ENCODE measurements around the gene CEP350. TPM values are rescaled to one million over a fixed set of nuclear protein-coding genes. Genes with fewer than 3 reads are reported as not detected.
A peak's percentile ranks its signal among the peaks of the same experiment; 100 is the strongest.

CEP350 gene
- polyA plus RNA-seq: 1 to 10 TPM; 5.0 to 5.2 TPM

GRCh38 chr1:179954493-179955286 lies at the start of gene CEP350:
Gene CEP350 (plus strand): TSS chr1:179954810. CDS start chr1:179986182, 31,372 bp downstream.
- H3K36me3 ChIP-seq (ENCODE audit: control insufficient read depth in 2 of 2, insufficient read depth in 2 of 2, low read length in 1 of 2): no peaks in the 10 kb centered on the region
- peak within 1 kb of the TSS; percentile 90 to 99 for H3K4me3 ChIP-seq (ENCODE audit: low read depth in 1 of 2, low read length in 2 of 2)
- H3K27ac ChIP-seq (ENCODE audit: low read depth in 2 of 2, low read length in 1 of 2): peak within 1 kb of the TSS; percentile 99
- H3K27me3 ChIP-seq (ENCODE audit: control insufficient read depth in 1 of 2, insufficient read depth in 2 of 2, low read length in 2 of 2): no peaks in the 10 kb centered on the region
- no peaks in the 10 kb centered on the region for H3K9me3 ChIP-seq (ENCODE audit: control insufficient read depth in 2 of 2, insufficient read depth in 1 of 2, low read depth in 1 of 2, low read length in 1 of 2)
- H3K4me1 ChIP-seq (ENCODE audit: control insufficient read depth in 2 of 2, insufficient read depth in 2 of 2, low read length in 1 of 2): peaks cover 0 to 2% of the 10 kb centered on the region in 2 donors
- WGBS, 2 donors: 0% methylated on average over 55 to 72 of the region's 72 CpGs

GRCh38 chr1:179910934-179911333 lies 43.7 kb upstream of the CEP350 start:
- WGBS, 2 donors: 65 to 79% methylated on average over 1 of the region's 1 CpG
- H3K27ac ChIP-seq (ENCODE audit: low read depth in 2 of 2, low read length in 1 of 2): no peak overlapping the region
- no peaks in the 10 kb centered on the region for H3K27me3 ChIP-seq (ENCODE audit: control insufficient read depth in 1 of 2, insufficient read depth in 2 of 2, low read length in 2 of 2)
- H3K36me3 ChIP-seq (ENCODE audit: control insufficient read depth in 2 of 2, insufficient read depth in 2 of 2, low read length in 1 of 2): peaks cover 2 to 3% of the 10 kb centered on the region in 2 donors
- no peaks in the 10 kb centered on the region for H3K9me3 ChIP-seq (ENCODE audit: control insufficient read depth in 2 of 2, insufficient read depth in 1 of 2, low read depth in 1 of 2, low read length in 1 of 2)
- no peak overlapping the region for H3K4me3 ChIP-seq (ENCODE audit: low read depth in 1 of 2, low read length in 2 of 2)
- H3K4me1 ChIP-seq (ENCODE audit: control insufficient read depth in 2 of 2, insufficient read depth in 2 of 2, low read length in 1 of 2): no peaks in the 10 kb centered on the region

- peaks cover 2 to 3% of the 10 kb centered on the region in 2 donors for H3K36me3 ChIP-seq (ENCODE audit: control insufficient read depth in 2 of 2, insufficient read depth in 2 of 2, low read length in 1 of 2)
- 91 to 98% methylated on average over 3 of the region's 3 CpGs for WGBS, 2 donors
- no peak overlapping the region for H3K4me3 ChIP-seq (ENCODE audit: low read depth in 1 of 2, low read length in 2 of 2)
Measured at GRCh38 chr1:179911812-179912211, 42.8 kb upstream of the CEP350 start.

GRCh38 chr1:179917601-179918429 lies 36.8 kb upstream of the CEP350 start:
- Histone ChIP-seq H3K27me3 (ENCODE audit: control insufficient read depth in 1 of 2, insufficient read depth in 2 of 2, low read length in 2 of 2) (no peaks in the 10 kb centered on the region), H3K4me3 (ENCODE audit: low read depth in 1 of 2, low read length in 2 of 2) (no peak overlapping the region), H3K27ac (ENCODE audit: low read depth in 2 of 2, low read length in 1 of 2) (no peak overlapping the region), H3K9me3 (ENCODE audit: control insufficient read depth in 2 of 2, insufficient read depth in 1 of 2, low read depth in 1 of 2, low read length in 1 of 2) (no peaks in the 10 kb centered on the region), H3K4me1 (ENCODE audit: control insufficient read depth in 2 of 2, insufficient read depth in 2 of 2, low read length in 1 of 2) (no peaks in the 10 kb centered on the region), H3K36me3 (ENCODE audit: control insufficient read depth in 2 of 2, insufficient read depth in 2 of 2, low read length in 1 of 2) (peaks cover 2 to 11% of the 10 kb centered on the region in 2 donors)
- 84 to 86% methylated on average over 10 of the region's 10 CpGs for WGBS, 2 donors

More at GRCh38 chr1:179911812-179912211, 42.8 kb upstream of the CEP350 start:
- no peak overlapping the region for H3K27ac ChIP-seq (ENCODE audit: low read depth in 2 of 2, low read length in 1 of 2)
- no peaks in the 10 kb centered on the region for H3K4me1 ChIP-seq (ENCODE audit: control insufficient read depth in 2 of 2, insufficient read depth in 2 of 2, low read length in 1 of 2)
- no peaks in the 10 kb centered on the region for H3K9me3 ChIP-seq (ENCODE audit: control insufficient read depth in 2 of 2, insufficient read depth in 1 of 2, low read depth in 1 of 2, low read length in 1 of 2)
- no peaks in the 10 kb centered on the region for H3K27me3 ChIP-seq (ENCODE audit: control insufficient read depth in 1 of 2, insufficient read depth in 2 of 2, low read length in 2 of 2)

- Histone ChIP-seq H3K36me3 (ENCODE audit: control insufficient read depth in 2 of 2, insufficient read depth in 2 of 2, low read length in 1 of 2) (peaks cover 0 to 11% of the 10 kb centered on the region in 2 donors), H3K9me3 (ENCODE audit: control insufficient read depth in 2 of 2, insufficient read depth in 1 of 2, low read depth in 1 of 2, low read length in 1 of 2) (no peaks in the 10 kb centered on the region), H3K27ac (ENCODE audit: low read depth in 2 of 2, low read length in 1 of 2) (no peak overlapping the region), H3K4me1 (ENCODE audit: control insufficient read depth in 2 of 2, insufficient read depth in 2 of 2, low read length in 1 of 2) (no peaks in the 10 kb centered on the region), H3K4me3 (ENCODE audit: low read depth in 1 of 2, low read length in 2 of 2) (no peak overlapping the region), H3K27me3 (ENCODE audit: control insufficient read depth in 1 of 2, insufficient read depth in 2 of 2, low read length in 2 of 2) (no peaks in the 10 kb centered on the region)
- WGBS, 2 donors: 95 to 97% methylated on average over 1 of the region's 1 CpG
Measured at GRCh38 chr1:179921472-179921871, 33.1 kb upstream of the CEP350 start.

- no peaks in the 10 kb centered on the region for H3K9me3 ChIP-seq (ENCODE audit: control insufficient read depth in 2 of 2, insufficient read depth in 1 of 2, low read depth in 1 of 2, low read length in 1 of 2)
- 89% methylated on average over 8 of the region's 8 CpGs for WGBS, 2 donors
- no peaks in the 10 kb centered on the region for H3K27me3 ChIP-seq (ENCODE audit: control insufficient read depth in 1 of 2, insufficient read depth in 2 of 2, low read length in 2 of 2)
- H3K4me3 ChIP-seq (ENCODE audit: low read depth in 1 of 2, low read length in 2 of 2): no peak overlapping the region
- no peaks in the 10 kb centered on the region for H3K4me1 ChIP-seq (ENCODE audit: control insufficient read depth in 2 of 2, insufficient read depth in 2 of 2, low read length in 1 of 2)
- no peak overlapping the region for H3K27ac ChIP-seq (ENCODE audit: low read depth in 2 of 2, low read length in 1 of 2)
- H3K36me3 ChIP-seq (ENCODE audit: control insufficient read depth in 2 of 2, insufficient read depth in 2 of 2, low read length in 1 of 2): peaks cover 0 to 11% of the 10 kb centered on the region in 2 donors
Measured at GRCh38 chr1:179921981-179922872, 32.4 kb upstream of the CEP350 start.

GRCh38 chr1:179923029-179923428 lies 31.6 kb upstream of the CEP350 start:
- H3K9me3 ChIP-seq (ENCODE audit: control insufficient read depth in 2 of 2, insufficient read depth in 1 of 2, low read depth in 1 of 2, low read length in 1 of 2): no peaks in the 10 kb centered on the region
- H3K36me3 ChIP-seq (ENCODE audit: control insufficient read depth in 2 of 2, insufficient read depth in 2 of 2, low read length in 1 of 2): peaks cover 0 to 5% of the 10 kb centered on the region in 2 donors
- no peak overlapping the region for H3K4me3 ChIP-seq (ENCODE audit: low read depth in 1 of 2, low read length in 2 of 2)
- H3K27ac ChIP-seq (ENCODE audit: low read depth in 2 of 2, low read length in 1 of 2): no peak overlapping the region
- H3K4me1 ChIP-seq (ENCODE audit: control insufficient read depth in 2 of 2, insufficient read depth in 2 of 2, low read length in 1 of 2): no peaks in the 10 kb centered on the region
- H3K27me3 ChIP-seq (ENCODE audit: control insufficient read depth in 1 of 2, insufficient read depth in 2 of 2, low read length in 2 of 2): no peaks in the 10 kb centered on the region

- Histone ChIP-seq H3K27me3 (ENCODE audit: control insufficient read depth in 1 of 2, insufficient read depth in 2 of 2, low read length in 2 of 2) (no peaks in the 10 kb centered on the region), H3K9me3 (ENCODE audit: control insufficient read depth in 2 of 2, insufficient read depth in 1 of 2, low read depth in 1 of 2, low read length in 1 of 2) (no peaks in the 10 kb centered on the region), H3K4me3 (ENCODE audit: low read depth in 1 of 2, low read length in 2 of 2) (no peak overlapping the region), H3K27ac (ENCODE audit: low read depth in 2 of 2, low read length in 1 of 2) (no peak overlapping the region), H3K36me3 (ENCODE audit: control insufficient read depth in 2 of 2, insufficient read depth in 2 of 2, low read length in 1 of 2) (peaks cover 0 to 2% of the 10 kb centered on the region in 2 donors), H3K4me1 (ENCODE audit: control insufficient read depth in 2 of 2, insufficient read depth in 2 of 2, low read length in 1 of 2) (no peaks in the 10 kb centered on the region)
- 88 to 100% methylated on average over 1 of the region's 1 CpG for WGBS, 2 donors
Measured at GRCh38 chr1:179924268-179924667, 30.3 kb upstream of the CEP350 start.

GRCh38 chr1:179925302-179925701 lies 29.3 kb upstream of the CEP350 start:
- Histone ChIP-seq H3K36me3 (ENCODE audit: control insufficient read depth in 2 of 2, insufficient read depth in 2 of 2, low read length in 1 of 2) (peaks cover 0 to 2% of the 10 kb centered on the region in 2 donors), H3K27ac (ENCODE audit: low read depth in 2 of 2, low read length in 1 of 2) (no peak overlapping the region), H3K4me3 (ENCODE audit: low read depth in 1 of 2, low read length in 2 of 2) (no peak overlapping the region), H3K4me1 (ENCODE audit: control insufficient read depth in 2 of 2, insufficient read depth in 2 of 2, low read length in 1 of 2) (no peaks in the 10 kb centered on the region), H3K9me3 (ENCODE audit: control insufficient read depth in 2 of 2, insufficient read depth in 1 of 2, low read depth in 1 of 2, low read length in 1 of 2) (no peaks in the 10 kb centered on the region), H3K27me3 (ENCODE audit: control insufficient read depth in 1 of 2, insufficient read depth in 2 of 2, low read length in 2 of 2) (no peaks in the 10 kb centered on the region)
- 90 to 93% methylated on average over 5 of the region's 5 CpGs for WGBS, 2 donors

Data from esophagus (tissue), 2 donors.